ENCODE measurements around the gene RAP1A. TPM values are rescaled to one million over a fixed set of nuclear protein-coding genes. Genes with fewer than 3 reads are reported as not detected.
A peak's percentile ranks its signal among the peaks of the same experiment; 100 is the strongest.

The RAP1A gene
- total RNA-seq, 1 donor from 2014 or later, result 41.7 TPM

DNA sequence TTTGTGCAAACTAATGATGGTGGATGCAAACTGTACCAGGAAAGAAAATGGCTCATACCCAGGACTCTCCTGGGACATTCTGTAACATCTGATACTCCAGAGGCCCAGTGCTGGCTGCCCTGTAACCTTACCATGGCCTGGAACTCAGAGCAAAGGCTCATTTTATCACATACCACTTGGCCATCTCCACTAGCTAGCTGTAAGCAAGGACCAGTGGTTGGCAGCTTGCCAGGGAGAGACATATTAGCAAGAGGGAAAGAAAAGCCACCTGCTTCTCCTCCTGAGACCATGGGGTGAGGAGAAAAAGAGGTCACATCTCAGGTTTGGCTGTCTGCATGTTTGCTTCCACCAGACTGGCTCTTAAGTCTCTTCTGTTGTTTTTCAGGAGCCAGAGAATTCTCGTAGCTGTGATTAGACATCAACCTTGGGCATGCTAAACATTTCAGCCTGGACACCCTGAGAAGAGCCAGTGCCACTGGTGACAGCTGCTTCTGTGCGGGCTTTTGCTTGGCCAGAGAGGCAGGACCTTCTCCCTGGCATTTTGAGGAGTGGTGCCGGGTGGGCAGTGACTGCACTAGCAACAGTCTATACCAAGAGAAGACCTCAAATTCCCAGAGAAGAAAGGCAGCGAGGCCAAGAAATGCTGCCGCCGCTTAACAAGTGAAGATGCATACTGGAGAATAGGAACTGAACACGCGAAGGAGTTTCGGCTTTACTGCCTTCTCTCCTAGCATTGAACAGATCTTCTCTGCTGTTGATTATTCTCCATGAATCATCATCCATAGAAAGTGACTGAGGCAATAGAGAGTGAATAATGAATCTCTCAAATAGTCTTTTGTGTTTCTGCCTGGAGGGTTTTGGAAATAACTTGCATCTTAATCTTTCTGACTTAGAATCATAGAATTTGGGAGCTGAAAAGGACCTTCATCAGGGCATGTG lies 126.4 kb downstream of the RAP1A start:
- Mint-ChIP-seq H3K36me3 (ENCODE audit: low read depth, unreplicated experiment) (no peaks in the 10 kb centered on the region), H3K4me1 (ENCODE audit: unreplicated experiment) (peaks cover 7% of the 10 kb centered on the region), H3K4me3 (ENCODE audit: unreplicated experiment) (no peak overlapping the region), H3K27ac (ENCODE audit: unreplicated experiment) (no peak overlapping the region), H3K27me3 (ENCODE audit: unreplicated experiment) (peaks cover 5% of the 10 kb centered on the region), H3K9me3 (ENCODE audit: unreplicated experiment) (no peaks in the 10 kb centered on the region)
- TF ChIP-seq, protein P1, sequence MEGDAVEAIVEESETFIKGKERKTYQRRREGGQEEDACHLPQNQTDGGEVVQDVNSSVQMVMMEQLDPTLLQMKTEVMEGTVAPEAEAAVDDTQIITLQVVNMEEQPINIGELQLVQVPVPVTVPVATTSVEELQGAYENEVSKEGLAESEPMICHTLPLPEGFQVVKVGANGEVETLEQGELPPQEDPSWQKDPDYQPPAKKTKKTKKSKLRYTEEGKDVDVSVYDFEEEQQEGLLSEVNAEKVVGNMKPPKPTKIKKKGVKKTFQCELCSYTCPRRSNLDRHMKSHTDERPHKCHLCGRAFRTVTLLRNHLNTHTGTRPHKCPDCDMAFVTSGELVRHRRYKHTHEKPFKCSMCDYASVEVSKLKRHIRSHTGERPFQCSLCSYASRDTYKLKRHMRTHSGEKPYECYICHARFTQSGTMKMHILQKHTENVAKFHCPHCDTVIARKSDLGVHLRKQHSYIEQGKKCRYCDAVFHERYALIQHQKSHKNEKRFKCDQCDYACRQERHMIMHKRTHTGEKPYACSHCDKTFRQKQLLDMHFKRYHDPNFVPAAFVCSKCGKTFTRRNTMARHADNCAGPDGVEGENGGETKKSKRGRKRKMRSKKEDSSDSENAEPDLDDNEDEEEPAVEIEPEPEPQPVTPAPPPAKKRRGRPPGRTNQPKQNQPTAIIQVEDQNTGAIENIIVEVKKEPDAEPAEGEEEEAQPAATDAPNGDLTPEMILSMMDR (IDR thresholded peaks at IDR 0.05; ENCODE audit: unreplicated experiment), result no peak
- no peak for DNase-seq (ENCODE audit: low spot score)

DNA sequence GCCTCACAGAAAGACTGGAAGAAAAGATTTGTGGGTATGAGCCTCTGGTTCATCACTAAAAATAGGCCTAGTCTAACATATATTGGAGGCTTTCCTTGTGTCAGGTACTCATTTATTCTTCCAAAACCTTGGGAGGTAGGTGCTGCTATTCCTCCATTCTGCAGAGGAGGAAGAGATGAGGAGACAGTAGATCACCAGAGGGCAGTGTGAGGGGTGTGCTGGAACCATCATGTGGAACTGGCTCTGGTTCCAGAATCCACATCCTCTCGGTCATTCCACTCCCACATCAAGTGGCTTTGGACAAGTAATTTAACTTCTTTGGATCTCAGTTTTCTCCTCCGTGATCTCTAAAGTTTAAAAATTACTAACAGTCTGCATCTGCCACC lies 127.0 kb downstream of the RAP1A start:
- TF ChIP-seq, protein P1 (IDR thresholded peaks at IDR 0.05; ENCODE audit: unreplicated experiment), result no peak
- no peaks in the 10 kb centered on the region for H3K9me3 Mint-ChIP-seq (ENCODE audit: unreplicated experiment)
- H3K27me3 Mint-ChIP-seq (ENCODE audit: unreplicated experiment), result peaks cover 3% of the 10 kb centered on the region
- no peak overlapping the region for H3K4me3 Mint-ChIP-seq (ENCODE audit: unreplicated experiment)
- H3K36me3 Mint-ChIP-seq (ENCODE audit: low read depth, unreplicated experiment), result no peaks in the 10 kb centered on the region
- DNase-seq (ENCODE audit: low spot score), result no peak
- H3K27ac Mint-ChIP-seq (ENCODE audit: unreplicated experiment), result no peak overlapping the region
- peaks cover 7% of the 10 kb centered on the region for H3K4me1 Mint-ChIP-seq (ENCODE audit: unreplicated experiment)

DNA sequence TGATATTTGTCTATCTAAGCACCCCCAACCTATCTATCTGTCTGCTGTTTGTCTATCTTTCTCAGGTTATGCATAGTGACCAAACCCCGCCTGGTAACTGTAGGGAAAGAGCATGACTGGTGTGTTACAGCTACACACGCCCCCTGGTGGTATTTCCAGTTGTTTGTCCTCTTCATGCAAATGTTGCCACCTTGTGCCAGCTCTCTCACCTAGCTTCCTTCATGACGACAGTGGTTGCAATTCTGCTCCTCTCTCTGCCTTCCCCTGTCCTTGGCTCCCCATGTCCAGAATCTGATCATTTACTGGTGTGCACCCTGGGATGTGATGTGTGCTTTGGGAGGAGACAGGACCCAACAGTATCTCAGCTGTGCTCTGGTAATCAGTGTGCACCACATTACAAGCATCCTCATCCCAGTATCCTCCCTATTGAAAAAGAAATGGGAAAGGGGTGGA lies 127.7 kb downstream of the RAP1A start:
- DNase-seq (ENCODE audit: low spot score), result peak; percentile 71
- Mint-ChIP-seq H3K4me3 (ENCODE audit: unreplicated experiment) (no peak overlapping the region), H3K27ac (ENCODE audit: unreplicated experiment) (no peak overlapping the region), H3K4me1 (ENCODE audit: unreplicated experiment) (peaks cover 7% of the 10 kb centered on the region), H3K9me3 (ENCODE audit: unreplicated experiment) (no peaks in the 10 kb centered on the region), H3K36me3 (ENCODE audit: low read depth, unreplicated experiment) (no peaks in the 10 kb centered on the region), H3K27me3 (ENCODE audit: unreplicated experiment) (peaks cover 3% of the 10 kb centered on the region)
- TF ChIP-seq, protein P1 (IDR thresholded peaks at IDR 0.05; ENCODE audit: unreplicated experiment), result peak; percentile 69

DNA sequence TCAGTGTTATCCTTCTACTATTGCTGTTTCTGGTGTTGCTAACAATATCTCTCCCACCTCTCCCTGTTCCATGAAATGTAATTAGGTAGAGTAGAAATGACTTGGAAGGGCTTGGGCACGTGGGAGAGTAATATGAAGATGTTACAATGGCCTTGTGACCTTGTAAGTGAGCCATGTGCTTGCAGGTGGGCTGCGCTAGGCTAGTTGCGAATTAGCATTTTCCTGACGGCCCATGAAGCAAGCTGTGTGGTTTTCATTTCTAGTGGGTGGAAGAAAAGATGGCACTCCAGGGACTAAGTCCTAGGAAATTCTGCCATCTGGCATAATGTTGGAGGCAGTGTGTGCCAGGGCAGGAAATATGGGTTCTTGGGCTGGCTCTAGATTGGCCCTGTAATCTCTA lies 128.4 kb downstream of the RAP1A start:
- TF ChIP-seq, protein P1 (IDR thresholded peaks at IDR 0.05; ENCODE audit: unreplicated experiment), result no peak
- Mint-ChIP-seq H3K4me1 (ENCODE audit: unreplicated experiment) (peaks cover 7% of the 10 kb centered on the region), H3K27ac (ENCODE audit: unreplicated experiment) (no peak overlapping the region), H3K27me3 (ENCODE audit: unreplicated experiment) (peaks cover 3% of the 10 kb centered on the region), H3K36me3 (ENCODE audit: low read depth, unreplicated experiment) (no peaks in the 10 kb centered on the region), H3K4me3 (ENCODE audit: unreplicated experiment) (no peak overlapping the region), H3K9me3 (ENCODE audit: unreplicated experiment) (no peaks in the 10 kb centered on the region)
- DNase-seq (ENCODE audit: low spot score), result no peak

DNA sequence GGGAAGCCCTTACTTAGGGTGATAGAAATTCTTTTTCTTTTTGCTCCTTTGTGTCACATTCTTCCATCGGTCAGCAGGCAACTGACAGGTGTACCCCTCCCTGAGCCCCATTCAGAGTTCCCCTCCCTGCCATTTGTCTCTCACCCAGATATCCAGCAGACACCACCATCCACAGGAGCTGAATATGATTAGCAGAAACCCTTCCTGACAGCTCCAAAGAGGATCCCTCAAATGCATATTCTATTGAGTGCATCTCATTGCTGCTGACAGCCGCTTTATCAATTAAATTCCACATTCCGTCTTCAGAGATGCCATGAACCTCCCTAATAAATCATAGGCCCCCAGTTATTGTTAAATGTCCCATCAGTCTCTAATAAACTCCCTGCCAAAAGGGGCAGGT lies 130.0 kb downstream of the RAP1A start:
- H3K4me1 Mint-ChIP-seq (ENCODE audit: unreplicated experiment), result peaks cover 14% of the 10 kb centered on the region
- H3K4me3 Mint-ChIP-seq (ENCODE audit: unreplicated experiment), result no peak overlapping the region
- TF ChIP-seq, protein P1 (IDR thresholded peaks at IDR 0.05; ENCODE audit: unreplicated experiment), result no peak
- H3K27ac Mint-ChIP-seq (ENCODE audit: unreplicated experiment), result no peak overlapping the region
- H3K9me3 Mint-ChIP-seq (ENCODE audit: unreplicated experiment), result peaks cover 1% of the 10 kb centered on the region
- no peaks in the 10 kb centered on the region for H3K36me3 Mint-ChIP-seq (ENCODE audit: low read depth, unreplicated experiment)
- H3K27me3 Mint-ChIP-seq (ENCODE audit: unreplicated experiment), result peaks cover 3% of the 10 kb centered on the region
- DNase-seq (ENCODE audit: low spot score), result no peak

Measured in endothelial cell (in vitro differentiated cells).